Upper lobe of left lung (tissue), 6 donors: ENCODE measurements around the gene ZSCAN30. TPM values are rescaled to one million over a fixed set of nuclear protein-coding genes. Genes with fewer than 3 reads are reported as not detected.

Experiments used
- ATAC-seq, 2 donors: fragments of 200-7000 bp; cut with Tn5 transposase; one replicate each; pipeline ENCODE4 v1.9.1; 2022; ENCODE audit warnings: mild to moderate bottlenecking in 2 of 2, moderate library complexity in 2 of 2; ENCODE audit not compliant: low FRiP score in 2 of 2
- DNase-seq, 2 donors: peaks; one replicate each; pipeline ENCODE4 v3.0.0-alpha.2; 2019 to 2020
- H3K27ac ChIP-seq, 4 donors: fragments of 200-600 bp; sonication (generic); one replicate each; pipeline ENCODE4 v1.5.1; 2016 to 2019
- H3K27me3 ChIP-seq, 4 donors: fragments of 200-600 bp; sonication (generic); one replicate each; pipeline ENCODE4 v1.5.1; 2017 to 2019
- H3K36me3 ChIP-seq, 4 donors: fragments of 200-600 bp; sonication (generic); one replicate each; pipeline ENCODE4 v1.5.1; 2016 to 2019
- H3K4me1 ChIP-seq, 4 donors: fragments of 200-600 bp; sonication (generic); one replicate each; pipeline ENCODE4 v1.5.1; 2018 to 2019
- H3K4me3 ChIP-seq, 4 donors: fragments of 200-600 bp; sonication (generic); one replicate each; pipeline ENCODE4 v1.5.1; 2017 to 2019; ENCODE audit warnings: mild to moderate bottlenecking in 2 of 4, moderate library complexity in 1 of 4
- H3K9me3 ChIP-seq, 4 donors: fragments of 200-600 bp; sonication (generic); one replicate each; pipeline ENCODE4 v1.5.1; 2018 to 2019
- CTCF ChIP-seq, 6 experiments: fragments of 450-650 bp in 4 of 6; fragments of 200-600 bp in 2 of 6; sonication (generic) in 2 of 6; IDR thresholded peaks; one replicate each; pipeline ENCODE4 v1.5.1; 2016 to 2019; ENCODE audit warnings: antibody characterized with exemption in 6 of 6
- EP300 ChIP-seq, 4 donors: sonication (generic); formaldehyde crosslinking; IDR thresholded peaks; one replicate each; pipeline ENCODE4 v1.5.1; 2017; ENCODE audit warnings: antibody characterized with exemption in 4 of 4, control low read depth in 2 of 4
- POLR2A ChIP-seq, 4 donors: fragments of 450-650 bp; IDR thresholded peaks; one replicate each; pipeline ENCODE4 v1.5.1; 2016 to 2017; ENCODE audit warnings: antibody characterized with exemption in 4 of 4, mild to moderate bottlenecking in 2 of 4
- POLR2AphosphoS5 ChIP-seq, 2 donors: sonication (generic); formaldehyde crosslinking; IDR thresholded peaks; one replicate each; pipeline ENCODE4 v1.5.1; 2017; ENCODE audit warnings: antibody characterized with exemption in 2 of 2
- WGBS, 2 donors: methylation state at CpG; one replicate each; pipeline ENCODE4 v1.1.5; 2017 to 2018; 5-methylcytosine and 5-hydroxymethylcytosine counted together
- total RNA-seq, 6 donors: library from RNA; depleted of rRNA in 4 of 6; stranded (reverse); fragments of >200 nt in 4 of 6; gene quantifications; one replicate each; pipeline versions ENCODE4 v1.1.0 to v1.2.1, GENCODE V29; 2016 to 2021
- donor health status: DM: no; HTN: no; CAD: no; lungs with moderate emphysema.
- donor health status: DM: no; HTN: yes; CAD: no; lungs with severe emphysema.

The ZSCAN30 gene
- total RNA-seq, 6 donors from 2014 or later = 11.4 to 67.1 (median 14.0) TPM

- TF ChIP-seq CTCF (IDR thresholded peaks at IDR 0.05) (no peak), POLR2A (IDR thresholded peaks at IDR 0.05) (no peak), POLR2AphosphoS5 (IDR thresholded peaks at IDR 0.05) (no peak), EP300 (IDR thresholded peaks at IDR 0.05) (no peak)
- no peak overlapping the region for H3K27ac ChIP-seq
- ATAC-seq (no peak), DNase-seq (no peak)
- 96 to 100% methylated on average over 3 to 4 of the region's 7 CpGs for WGBS, 2 donors
- H3K27me3 ChIP-seq = no peaks in the 10 kb centered on the region
- peaks cover 0 to 19% (median 7%) of the 10 kb centered on the region in 4 donors for H3K36me3 ChIP-seq
- no peaks in the 10 kb centered on the region for H3K9me3 ChIP-seq
- no peak overlapping the region for H3K4me3 ChIP-seq
- H3K4me1 ChIP-seq = peaks cover 2 to 13% (median 6%) of the 10 kb centered on the region in 4 donors
Observed at GRCh38 chr18:35283923-35284794, 5.9 kb downstream of the ZSCAN30 start.

- DNase-seq = no peak
- Histone ChIP-seq H3K27me3 (no peaks in the 10 kb centered on the region), H3K36me3 (peaks cover 0 to 19% (median 7%) of the 10 kb centered on the region in 4 donors), H3K4me1 (no peaks in the 10 kb centered on the region), H3K4me3 (no peak overlapping the region), H3K27ac (no peak overlapping the region), H3K9me3 (no peaks in the 10 kb centered on the region)
- no peak for ATAC-seq
- TF ChIP-seq POLR2AphosphoS5 (IDR thresholded peaks at IDR 0.05) = no peak
- no peak for TF ChIP-seq EP300 (IDR thresholded peaks at IDR 0.05)
- TF ChIP-seq CTCF (IDR thresholded peaks at IDR 0.05) = no peak
- WGBS, 2 donors = 81 to 85% methylated on average over 1 of the region's 1 CpG
Observed at GRCh38 chr18:35282353-35282752, 7.7 kb downstream of the ZSCAN30 start.

- no peaks in the 10 kb centered on the region for H3K4me1 ChIP-seq
- peaks cover 0 to 13% (median 5%) of the 10 kb centered on the region in 4 donors for H3K36me3 ChIP-seq
- no peaks in the 10 kb centered on the region for H3K9me3 ChIP-seq
- no peak overlapping the region for H3K27ac ChIP-seq
- DNase-seq (no peak), ATAC-seq (no peak)
- no peak for TF ChIP-seq POLR2A (IDR thresholded peaks at IDR 0.05)
- no peak for TF ChIP-seq POLR2AphosphoS5 (IDR thresholded peaks at IDR 0.05)
- TF ChIP-seq EP300 (IDR thresholded peaks at IDR 0.05) = no peak
- TF ChIP-seq CTCF (IDR thresholded peaks at IDR 0.05) = no peak
- H3K27me3 ChIP-seq = no peaks in the 10 kb centered on the region
- no peak overlapping the region for H3K4me3 ChIP-seq
Observed at GRCh38 chr18:35278969-35279368, 11.1 kb downstream of the ZSCAN30 start.

- TF ChIP-seq CTCF (IDR thresholded peaks at IDR 0.05) (no peak), POLR2A (IDR thresholded peaks at IDR 0.05) (no peak), POLR2AphosphoS5 (IDR thresholded peaks at IDR 0.05) (no peak), EP300 (IDR thresholded peaks at IDR 0.05) (no peak)
- no peak for DNase-seq
- Histone ChIP-seq H3K36me3 (peaks cover 0 to 4% (median 1%) of the 10 kb centered on the region in 4 donors), H3K9me3 (no peaks in the 10 kb centered on the region), H3K4me1 (no peaks in the 10 kb centered on the region), H3K27ac (no peak overlapping the region), H3K4me3 (no peak overlapping the region), H3K27me3 (no peaks in the 10 kb centered on the region)
- no peak for ATAC-seq
- WGBS, 2 donors = 62 to 92% methylated on average over 1 of the region's 1 CpG
Observed at GRCh38 chr18:35278085-35278484, 11.9 kb downstream of the ZSCAN30 start.

- H3K27ac ChIP-seq = no peak overlapping the region
- H3K27me3 ChIP-seq = no peaks in the 10 kb centered on the region
- H3K4me3 ChIP-seq = no peak overlapping the region
- ATAC-seq (no peak), DNase-seq (no peak)
- no peaks in the 10 kb centered on the region for H3K4me1 ChIP-seq
- TF ChIP-seq POLR2A (IDR thresholded peaks at IDR 0.05) (no peak), POLR2AphosphoS5 (IDR thresholded peaks at IDR 0.05) (no peak), EP300 (IDR thresholded peaks at IDR 0.05) (no peak)
- H3K9me3 ChIP-seq = no peaks in the 10 kb centered on the region
- no peaks in the 10 kb centered on the region for H3K36me3 ChIP-seq
Observed at GRCh38 chr18:35277633-35278032, 12.4 kb downstream of the ZSCAN30 start.
